ENCODE results near the gene GID8. TPM values are rescaled to one million over a fixed set of nuclear protein-coding genes. Genes with fewer than 3 reads are reported as not detected.

Gene GID8
- total RNA-seq, 3 donors from 2014 or later = 42.7 to 52.9 (median 47.4) TPM

GRCh38 chr20:62910217-62910766 is 27.7 kb upstream of the GID8 start:
- no peaks in the 10 kb centered on the region for H3K9me3 Mint-ChIP-seq
- no peak for DNase-seq
- no peaks in the 10 kb centered on the region for H3K27me3 Mint-ChIP-seq (ENCODE audit: low read depth)
- peaks cover 41% of the 10 kb centered on the region for H3K36me3 Mint-ChIP-seq (ENCODE audit: insufficient read depth)
- ATAC-seq = no peak
- H3K4me1 Mint-ChIP-seq (ENCODE audit: low read depth) = peaks cover 34% of the 10 kb centered on the region
- no peak overlapping the region for H3K4me3 Mint-ChIP-seq

DNA sequence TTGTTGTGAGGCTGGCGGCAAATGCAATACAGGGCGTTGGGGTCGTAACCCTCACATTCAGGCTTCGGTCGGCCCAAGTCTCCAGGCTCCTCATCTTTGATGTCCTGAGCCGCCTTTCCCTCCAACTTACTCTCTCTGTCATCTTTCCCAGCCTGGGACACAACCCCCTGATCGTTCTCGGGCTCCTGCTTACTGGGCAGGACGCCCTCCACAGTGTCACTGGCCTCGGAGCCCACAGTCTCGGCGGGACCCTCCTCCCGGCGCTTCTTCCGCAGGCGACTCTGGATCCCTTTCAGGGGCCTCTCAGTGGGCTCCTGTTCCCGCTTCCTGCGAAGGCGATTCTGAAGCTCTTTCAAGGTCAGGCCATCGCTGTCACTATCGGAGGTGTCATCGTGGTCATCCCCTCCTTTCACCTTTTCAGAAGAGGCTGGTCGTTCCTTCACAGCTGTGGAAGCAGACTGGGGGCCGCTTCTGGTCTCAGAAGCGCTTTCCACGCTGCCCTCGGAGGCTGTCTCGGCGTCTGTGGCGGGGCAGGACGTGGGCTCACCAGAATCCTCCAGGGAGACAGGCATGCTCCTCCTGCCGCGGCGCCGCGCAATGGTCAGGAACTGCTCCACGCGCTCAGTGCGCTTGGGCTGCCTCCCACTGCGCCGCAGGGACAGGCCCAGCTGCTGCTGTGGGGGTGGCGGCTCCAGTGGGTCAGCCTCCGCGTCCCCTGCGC is 27.0 kb upstream of the GID8 start:
- Mint-ChIP-seq H3K27me3 (ENCODE audit: low read depth) (no peaks in the 10 kb centered on the region), H3K4me3 (no peak overlapping the region), H3K36me3 (ENCODE audit: insufficient read depth) (peaks cover 37% of the 10 kb centered on the region), H3K4me1 (ENCODE audit: low read depth) (peaks cover 41% of the 10 kb centered on the region), H3K9me3 (no peaks in the 10 kb centered on the region)
- DNase-seq = no peak
- no peak for ATAC-seq

- peaks cover 32% of the 10 kb centered on the region for H3K36me3 Mint-ChIP-seq (ENCODE audit: insufficient read depth)
- H3K4me1 Mint-ChIP-seq (ENCODE audit: low read depth) = peaks cover 48% of the 10 kb centered on the region
- ATAC-seq (no peak), DNase-seq (no peak)
- H3K4me3 Mint-ChIP-seq = no peak overlapping the region
- H3K27me3 Mint-ChIP-seq (ENCODE audit: low read depth) = no peaks in the 10 kb centered on the region
- no peaks in the 10 kb centered on the region for H3K9me3 Mint-ChIP-seq
Measured at GRCh38 chr20:62911701-62912280, 26.2 kb upstream of the GID8 start.

DNA sequence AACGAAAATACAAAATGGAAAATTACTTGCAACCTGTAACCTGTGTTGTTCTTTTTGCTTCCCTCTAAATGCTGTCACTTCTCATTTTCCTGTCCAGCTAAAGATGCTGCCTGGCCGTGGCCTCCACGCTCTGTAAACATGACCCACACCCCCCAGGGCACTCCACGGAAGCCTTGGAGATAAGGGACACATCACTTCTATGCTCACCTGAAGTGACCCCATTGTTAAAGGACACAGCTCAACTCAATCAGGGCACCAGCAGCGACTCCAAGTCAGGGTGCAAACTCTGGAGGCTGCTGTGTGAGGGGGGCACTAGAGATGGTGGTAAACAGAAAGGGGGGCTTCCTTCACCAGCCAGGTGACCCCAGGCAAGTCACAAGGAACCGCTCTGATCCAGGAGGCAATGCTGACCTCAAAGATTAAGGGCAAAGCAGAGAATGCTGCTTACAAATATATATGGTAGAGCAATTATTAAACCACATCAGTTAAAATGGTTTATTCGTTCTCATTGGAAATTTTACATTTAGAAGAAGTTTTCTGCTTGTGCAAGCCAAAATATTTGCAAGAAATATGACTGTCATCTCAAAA is 24.8 kb upstream of the GID8 start:
- DNase-seq (no peak), ATAC-seq (no peak)
- Mint-ChIP-seq H3K9me3 (no peaks in the 10 kb centered on the region), H3K27me3 (ENCODE audit: low read depth) (no peaks in the 10 kb centered on the region), H3K36me3 (ENCODE audit: insufficient read depth) (peaks cover 24% of the 10 kb centered on the region), H3K4me1 (ENCODE audit: low read depth) (peaks cover 57% of the 10 kb centered on the region), H3K4me3 (no peak overlapping the region)

DNA sequence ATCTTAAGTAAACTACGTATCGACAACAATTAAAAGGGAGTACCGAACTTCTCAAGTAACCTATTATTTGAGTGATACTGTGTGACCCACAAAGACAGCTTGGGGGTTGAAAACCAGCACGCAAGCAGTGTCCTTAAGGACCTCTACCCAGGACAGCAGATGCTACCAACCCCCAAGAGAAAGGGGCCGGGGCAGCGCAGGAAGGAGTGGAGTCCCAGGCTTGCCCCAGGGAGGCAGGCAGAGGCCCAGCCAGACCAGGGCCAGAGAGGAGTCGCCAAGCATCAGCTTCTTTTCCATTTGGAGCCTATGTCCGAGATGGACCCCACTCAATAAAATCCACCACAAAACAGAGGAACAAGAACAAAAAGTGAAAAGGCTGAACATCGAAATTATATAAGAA is 23.5 kb upstream of the GID8 start:
- Mint-ChIP-seq H3K9me3 (no peaks in the 10 kb centered on the region), H3K27me3 (ENCODE audit: low read depth) (no peaks in the 10 kb centered on the region), H3K4me1 (ENCODE audit: low read depth) (peaks cover 65% of the 10 kb centered on the region), H3K4me3 (no peak overlapping the region), H3K36me3 (ENCODE audit: insufficient read depth) (peaks cover 20% of the 10 kb centered on the region)
- DNase-seq (no peak), ATAC-seq (no peak)

GRCh38 chr20:62914970-62915457 is 22.9 kb upstream of the GID8 start:
- DNase-seq (no peak), ATAC-seq (peak; percentile 16 to 21)
- Mint-ChIP-seq H3K4me1 (ENCODE audit: low read depth) (peaks cover 67% of the 10 kb centered on the region), H3K4me3 (peak overlapping the region; percentile 47), H3K9me3 (no peaks in the 10 kb centered on the region), H3K27me3 (ENCODE audit: low read depth) (no peaks in the 10 kb centered on the region), H3K36me3 (ENCODE audit: insufficient read depth) (peaks cover 15% of the 10 kb centered on the region)

- H3K27me3 Mint-ChIP-seq (ENCODE audit: low read depth) = no peaks in the 10 kb centered on the region
- peak overlapping the region; percentile 71 for H3K4me3 Mint-ChIP-seq
- H3K9me3 Mint-ChIP-seq = no peaks in the 10 kb centered on the region
- ATAC-seq = no peak
- H3K36me3 Mint-ChIP-seq (ENCODE audit: insufficient read depth) = peaks cover 8% of the 10 kb centered on the region
- no peak for DNase-seq
- H3K4me1 Mint-ChIP-seq (ENCODE audit: low read depth) = peaks cover 77% of the 10 kb centered on the region
Measured at GRCh38 chr20:62916703-62917476, 21.1 kb upstream of the GID8 start.

DNA sequence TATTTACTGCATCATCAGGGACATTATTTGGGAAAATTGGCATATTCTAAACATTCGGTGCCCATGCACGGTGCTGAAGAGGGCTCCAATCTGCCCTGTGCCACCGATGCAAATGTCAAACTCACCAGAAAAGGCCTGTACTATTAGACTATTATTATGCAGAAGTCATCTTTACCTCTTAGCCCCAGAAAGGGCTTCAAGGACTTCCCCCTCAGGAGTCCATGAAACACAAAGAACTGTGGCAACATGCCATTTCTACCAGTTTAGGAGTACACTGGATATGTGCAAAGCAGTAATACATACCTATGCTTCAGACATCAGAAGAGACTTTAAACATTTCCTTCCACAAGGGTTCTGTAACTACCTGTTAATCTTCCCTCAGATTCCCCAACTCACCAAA is 20.2 kb upstream of the GID8 start:
- Mint-ChIP-seq H3K4me3 (peak overlapping the region; percentile 71), H3K36me3 (ENCODE audit: insufficient read depth) (peaks cover 8% of the 10 kb centered on the region), H3K4me1 (ENCODE audit: low read depth) (peaks cover 85% of the 10 kb centered on the region), H3K27me3 (ENCODE audit: low read depth) (no peaks in the 10 kb centered on the region), H3K9me3 (no peaks in the 10 kb centered on the region)
- DNase-seq = no peak
- ATAC-seq = no peak

DNA sequence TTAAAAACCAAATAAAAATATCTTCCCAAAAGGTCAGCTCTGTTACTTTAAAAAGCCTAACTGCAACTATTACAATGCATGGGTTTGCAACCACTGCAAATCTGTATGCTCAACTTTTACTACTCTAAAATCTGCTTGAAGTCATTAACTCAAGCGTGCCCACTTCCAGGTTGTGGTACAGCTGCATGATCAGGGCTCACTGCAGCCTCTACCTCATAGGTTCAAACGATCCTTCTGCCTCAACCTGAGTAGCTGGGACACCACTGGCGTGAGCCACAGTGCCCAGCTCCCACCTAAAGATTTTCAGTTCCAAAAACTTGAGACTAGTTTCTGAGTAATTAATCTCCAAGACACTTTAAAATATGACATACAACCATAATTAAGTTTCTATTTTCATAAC is 19.8 kb upstream of the GID8 start:
- Mint-ChIP-seq H3K36me3 (ENCODE audit: insufficient read depth) (peaks cover 6% of the 10 kb centered on the region), H3K4me1 (ENCODE audit: low read depth) (peaks cover 86% of the 10 kb centered on the region), H3K9me3 (no peaks in the 10 kb centered on the region), H3K4me3 (peak overlapping the region; percentile 71), H3K27me3 (ENCODE audit: low read depth) (no peaks in the 10 kb centered on the region)
- peak; percentile 28 to 44 for ATAC-seq
- no peak for DNase-seq

GRCh38 chr20:62918831-62919230 is 19.1 kb upstream of the GID8 start:
- Mint-ChIP-seq H3K36me3 (ENCODE audit: insufficient read depth) (peaks cover 6% of the 10 kb centered on the region), H3K4me3 (peak overlapping the region; percentile 71), H3K4me1 (ENCODE audit: low read depth) (peaks cover 92% of the 10 kb centered on the region), H3K27me3 (ENCODE audit: low read depth) (no peaks in the 10 kb centered on the region), H3K9me3 (no peaks in the 10 kb centered on the region)
- ATAC-seq (peak; percentile 55 to 61), DNase-seq (peak; percentile 36)

DNA sequence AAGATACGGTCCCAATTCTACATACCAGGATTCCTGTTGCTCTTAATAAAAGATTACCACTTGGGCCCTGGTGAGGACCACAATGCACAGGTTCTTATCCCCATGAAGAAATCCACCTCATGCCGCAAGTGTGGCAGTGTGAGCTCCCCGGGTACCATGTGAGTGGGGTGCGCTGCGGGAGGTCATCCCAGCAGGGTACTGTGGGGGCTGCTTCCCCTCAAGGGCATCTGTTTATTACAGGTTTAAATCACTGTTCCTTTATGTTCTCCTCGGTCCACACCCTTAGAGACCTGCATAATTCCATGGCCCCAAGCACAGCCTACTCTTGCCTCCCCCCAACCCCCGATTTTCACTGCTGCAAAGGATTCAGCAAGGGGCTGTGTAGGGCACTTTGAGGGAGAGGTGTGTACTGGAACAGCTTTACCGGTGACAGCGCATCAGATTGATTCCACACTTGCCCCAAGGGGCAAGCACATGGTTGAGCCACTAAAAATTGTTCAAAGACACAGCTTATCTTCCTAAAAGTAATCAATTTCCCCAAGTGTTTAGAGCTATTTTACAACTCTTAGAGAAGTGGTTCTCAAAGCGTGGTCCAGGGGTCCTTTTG is 17.8 kb upstream of the GID8 start:
- DNase-seq (no peak), ATAC-seq (no peak)
- no peaks in the 10 kb centered on the region for H3K9me3 Mint-ChIP-seq
- H3K4me3 Mint-ChIP-seq = peak overlapping the region; percentile 71
- H3K4me1 Mint-ChIP-seq (ENCODE audit: low read depth) = peaks cover 92% of the 10 kb centered on the region
- H3K36me3 Mint-ChIP-seq (ENCODE audit: insufficient read depth) = peaks cover 6% of the 10 kb centered on the region
- no peaks in the 10 kb centered on the region for H3K27me3 Mint-ChIP-seq (ENCODE audit: low read depth)

- Mint-ChIP-seq H3K4me1 (ENCODE audit: low read depth) (peaks cover 83% of the 10 kb centered on the region), H3K36me3 (ENCODE audit: insufficient read depth) (peaks cover 6% of the 10 kb centered on the region), H3K27me3 (ENCODE audit: low read depth) (no peaks in the 10 kb centered on the region), H3K4me3 (peak overlapping the region; percentile 71), H3K9me3 (no peaks in the 10 kb centered on the region)
- ATAC-seq (peak; percentile 61), DNase-seq (peak; percentile 58)
Measured at GRCh38 chr20:62921119-62921687, 16.7 kb upstream of the GID8 start.

- peak; percentile 1 to 9 for ATAC-seq
- peak overlapping the region; percentile 76 for H3K4me3 Mint-ChIP-seq
- peak; percentile 36 for DNase-seq
- H3K36me3 Mint-ChIP-seq (ENCODE audit: insufficient read depth) = peaks cover 5% of the 10 kb centered on the region
- peaks cover 81% of the 10 kb centered on the region for H3K4me1 Mint-ChIP-seq (ENCODE audit: low read depth)
- H3K9me3 Mint-ChIP-seq = no peaks in the 10 kb centered on the region
- no peaks in the 10 kb centered on the region for H3K27me3 Mint-ChIP-seq (ENCODE audit: low read depth)
Measured at GRCh38 chr20:62922451-62922921, 15.5 kb upstream of the GID8 start.
